GM10266 (cell line): ENCODE results near the gene DNAJC2.

Experiments
- DNase-seq: peaks from one replicate; pipeline ENCODE4 v3.0.0; 2012; ENCODE audit errors: extremely low spot score
- TF ChIP-seq, protein P1 (sequence below): IDR thresholded peaks from 2 replicates; pipeline ENCODE4 v1.5.1; 2012; ENCODE audit warnings: mild to moderate bottlenecking, low read depth; ENCODE audit not compliant: control insufficient read depth, insufficient read depth; ENCODE audit errors: missing control alignments

Gene DNAJC2, protein sequence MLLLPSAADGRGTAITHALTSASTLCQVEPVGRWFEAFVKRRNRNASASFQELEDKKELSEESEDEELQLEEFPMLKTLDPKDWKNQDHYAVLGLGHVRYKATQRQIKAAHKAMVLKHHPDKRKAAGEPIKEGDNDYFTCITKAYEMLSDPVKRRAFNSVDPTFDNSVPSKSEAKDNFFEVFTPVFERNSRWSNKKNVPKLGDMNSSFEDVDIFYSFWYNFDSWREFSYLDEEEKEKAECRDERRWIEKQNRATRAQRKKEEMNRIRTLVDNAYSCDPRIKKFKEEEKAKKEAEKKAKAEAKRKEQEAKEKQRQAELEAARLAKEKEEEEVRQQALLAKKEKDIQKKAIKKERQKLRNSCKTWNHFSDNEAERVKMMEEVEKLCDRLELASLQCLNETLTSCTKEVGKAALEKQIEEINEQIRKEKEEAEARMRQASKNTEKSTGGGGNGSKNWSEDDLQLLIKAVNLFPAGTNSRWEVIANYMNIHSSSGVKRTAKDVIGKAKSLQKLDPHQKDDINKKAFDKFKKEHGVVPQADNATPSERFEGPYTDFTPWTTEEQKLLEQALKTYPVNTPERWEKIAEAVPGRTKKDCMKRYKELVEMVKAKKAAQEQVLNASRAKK

DNA sequence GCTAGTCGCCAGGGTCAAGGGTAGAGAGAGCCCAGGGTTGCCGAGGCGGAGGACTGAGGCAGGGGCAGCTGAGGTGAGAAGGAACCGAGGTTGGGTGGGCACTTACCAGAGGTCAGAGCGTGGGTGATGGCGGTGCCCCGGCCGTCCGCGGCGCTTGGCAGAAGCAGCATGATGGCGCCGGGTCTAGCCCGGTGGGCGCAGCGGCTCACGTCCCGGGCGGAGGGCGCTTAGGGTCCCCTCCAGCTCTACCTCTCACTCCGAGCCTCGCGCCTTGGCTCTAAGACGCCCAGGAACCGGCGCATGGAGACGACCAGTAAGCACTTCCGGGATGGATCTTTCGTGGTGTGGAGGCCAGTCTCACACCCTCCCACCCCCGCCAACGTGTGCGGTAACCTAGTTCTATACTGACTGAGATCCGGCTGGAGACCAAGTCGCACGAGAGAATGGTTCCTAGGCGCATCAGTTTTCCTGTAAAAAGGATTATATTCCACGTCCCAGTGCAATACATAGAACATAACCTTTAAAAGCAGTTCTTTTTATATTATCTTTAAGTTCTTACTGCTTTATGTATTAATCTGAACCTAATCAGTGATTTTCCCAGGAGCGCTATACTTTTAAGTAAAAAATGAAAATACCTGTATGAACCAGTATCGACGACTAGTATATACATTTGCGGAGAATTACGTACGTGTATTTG, at the start of gene DNAJC2:
Gene DNAJC2 (minus strand): TSS at position 315 of the 697 bp plus-strand sequence. CDS start 145 bp downstream, at position 170.
- DNase-seq: peak; percentile 84
- TF ChIP-seq, protein P1, sequence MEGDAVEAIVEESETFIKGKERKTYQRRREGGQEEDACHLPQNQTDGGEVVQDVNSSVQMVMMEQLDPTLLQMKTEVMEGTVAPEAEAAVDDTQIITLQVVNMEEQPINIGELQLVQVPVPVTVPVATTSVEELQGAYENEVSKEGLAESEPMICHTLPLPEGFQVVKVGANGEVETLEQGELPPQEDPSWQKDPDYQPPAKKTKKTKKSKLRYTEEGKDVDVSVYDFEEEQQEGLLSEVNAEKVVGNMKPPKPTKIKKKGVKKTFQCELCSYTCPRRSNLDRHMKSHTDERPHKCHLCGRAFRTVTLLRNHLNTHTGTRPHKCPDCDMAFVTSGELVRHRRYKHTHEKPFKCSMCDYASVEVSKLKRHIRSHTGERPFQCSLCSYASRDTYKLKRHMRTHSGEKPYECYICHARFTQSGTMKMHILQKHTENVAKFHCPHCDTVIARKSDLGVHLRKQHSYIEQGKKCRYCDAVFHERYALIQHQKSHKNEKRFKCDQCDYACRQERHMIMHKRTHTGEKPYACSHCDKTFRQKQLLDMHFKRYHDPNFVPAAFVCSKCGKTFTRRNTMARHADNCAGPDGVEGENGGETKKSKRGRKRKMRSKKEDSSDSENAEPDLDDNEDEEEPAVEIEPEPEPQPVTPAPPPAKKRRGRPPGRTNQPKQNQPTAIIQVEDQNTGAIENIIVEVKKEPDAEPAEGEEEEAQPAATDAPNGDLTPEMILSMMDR: no peak

DNA sequence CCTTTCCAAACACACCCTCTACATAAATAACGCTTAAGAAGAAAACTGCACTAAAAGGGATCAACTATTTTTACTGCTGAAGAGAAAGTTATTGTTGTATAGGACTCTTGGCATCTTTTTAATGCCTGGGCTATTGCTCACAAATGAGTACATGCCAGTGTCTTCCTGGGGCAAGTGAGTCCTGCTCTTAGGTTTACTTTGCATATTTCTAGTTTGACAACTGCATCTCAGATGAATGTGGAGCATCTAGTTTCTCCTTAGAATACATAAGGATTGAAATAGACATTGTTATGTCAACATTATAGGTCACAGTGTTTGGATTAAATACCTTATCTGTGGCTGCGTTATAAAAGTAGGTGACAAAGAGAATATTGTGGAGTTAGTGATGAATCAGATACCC, 47.4 kb upstream of the DNAJC2 start:
- DNase-seq: no peak
- TF ChIP-seq, protein P1: no peak

DNA sequence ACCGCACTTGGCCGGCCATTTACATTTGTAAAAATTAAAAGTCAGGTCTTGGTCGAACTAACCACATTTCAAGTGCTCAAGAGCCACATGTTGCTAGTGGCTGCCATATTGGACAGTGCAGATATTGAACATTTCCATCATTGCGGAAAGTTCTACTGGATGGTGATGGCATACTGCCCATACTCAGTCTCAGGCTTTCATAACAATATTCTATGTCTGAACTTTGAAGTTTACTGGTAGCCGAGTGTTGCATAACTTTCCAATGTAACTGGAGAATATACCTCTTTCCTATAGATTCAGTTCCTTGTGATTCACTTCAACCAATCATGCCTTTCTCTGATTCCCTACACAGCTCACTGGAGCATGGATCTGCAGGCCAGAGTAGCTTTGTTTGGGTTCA, 46.6 kb upstream of the DNAJC2 start:
- DNase-seq: no peak
- TF ChIP-seq, protein P1: no peak

DNA sequence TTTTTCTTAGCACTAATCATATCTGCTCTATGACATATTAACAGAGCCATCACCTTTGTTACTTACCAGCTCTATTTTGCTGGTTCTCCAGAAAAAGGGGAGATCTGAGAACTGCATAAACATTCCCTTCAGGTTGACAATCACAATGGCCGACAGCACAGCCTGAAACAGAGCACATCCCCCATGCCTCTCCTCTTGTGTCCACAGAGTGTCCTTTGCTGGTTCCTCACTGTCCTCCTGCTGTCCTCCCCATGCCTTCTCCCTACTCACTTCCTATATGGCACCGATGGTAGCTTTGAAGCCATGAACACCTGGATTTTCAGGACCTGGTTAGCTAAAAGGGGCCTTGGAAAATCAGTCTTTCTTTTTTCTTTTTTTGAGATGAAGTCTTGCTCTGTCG, 44.7 kb upstream of the DNAJC2 start:
- TF ChIP-seq, protein P1: no peak
- DNase-seq: no peak

DNA sequence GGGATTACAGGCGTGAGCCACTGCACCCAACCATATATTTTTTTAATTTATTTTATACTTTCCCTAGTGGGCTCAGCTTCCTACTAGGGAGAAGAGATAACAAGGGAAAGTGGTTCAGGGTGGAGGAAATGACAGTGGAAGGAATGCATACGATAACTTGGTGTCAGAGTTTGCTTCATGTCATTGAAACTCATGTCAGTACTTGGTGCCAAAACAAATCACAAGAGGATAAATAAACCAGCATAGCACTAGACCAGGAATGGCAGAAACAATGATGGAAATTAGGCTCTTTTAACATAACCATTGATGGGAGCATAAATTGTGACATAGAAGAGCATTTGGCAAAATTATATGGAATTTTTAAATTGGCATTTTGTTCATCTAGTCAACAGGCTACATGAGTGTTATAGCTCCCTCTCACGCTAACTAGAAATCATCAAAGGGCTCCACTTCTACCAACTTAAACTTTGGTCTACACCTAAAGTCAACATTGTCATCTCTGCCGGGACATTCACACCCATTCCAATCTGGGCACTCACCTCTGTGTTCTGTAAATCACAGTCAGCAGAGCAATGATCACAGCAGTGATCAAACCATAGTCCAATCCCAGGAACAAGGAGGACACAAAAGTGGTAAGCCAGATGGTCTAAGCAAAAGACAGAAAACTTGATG, 44.0 kb upstream of the DNAJC2 start:
- DNase-seq: no peak

DNA sequence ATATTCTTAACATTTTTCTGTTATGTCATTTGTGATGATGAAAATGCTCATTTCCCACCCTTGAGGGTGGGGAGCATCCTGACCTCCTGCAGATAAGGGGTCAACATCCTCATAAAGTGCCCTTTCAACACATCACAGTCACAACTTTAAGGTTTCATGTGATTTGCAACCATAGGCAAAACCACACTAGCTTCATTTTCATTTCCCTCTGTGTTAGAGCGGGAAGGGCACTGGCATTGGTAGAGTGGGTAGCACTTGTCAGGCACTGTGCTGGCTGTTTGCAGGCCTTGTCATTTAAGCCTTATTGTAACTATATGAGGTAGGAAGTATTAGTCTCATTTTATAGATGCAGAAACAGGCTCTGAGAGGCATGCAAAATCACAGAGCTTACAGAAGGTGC, 42.7 kb upstream of the DNAJC2 start:
- no peak for DNase-seq

More for the DNA sequence above, 44.0 kb upstream of the DNAJC2 start:
- TF ChIP-seq, protein P1: no peak

More for the DNA sequence above, 42.7 kb upstream of the DNAJC2 start:
- TF ChIP-seq, protein P1: no peak
